Trophoblast cell (in vitro differentiated cells and primary cell): ENCODE results near the gene SETD9.

ENCODE experiments used
- DNase-seq, 2 donors: peaks; one replicate each; pipeline ENCODE4 v3.0.0-alpha.2; 2016
- H2AFZ ChIP-seq: 2 replicates; pipeline ENCODE4 v1.6.1; 2013; ENCODE audit warnings: low read length, moderate library complexity, mild to moderate bottlenecking; ENCODE audit not compliant: insufficient read depth, poor library complexity
- H2AK5ac ChIP-seq: 2 replicates; pipeline ENCODE4 v1.6.1; 2013; ENCODE audit warnings: mild to moderate bottlenecking, low read length
- H2BK120ac ChIP-seq: 2 replicates; pipeline ENCODE4 v1.6.1; 2013; ENCODE audit warnings: low read length, mild to moderate bottlenecking, moderate library complexity; ENCODE audit not compliant: insufficient read depth, poor library complexity
- H2BK12ac ChIP-seq: 2 replicates; pipeline ENCODE4 v1.6.1; 2013; ENCODE audit warnings: mild to moderate bottlenecking, low read length, moderate library complexity
- H2BK5ac ChIP-seq: 2 replicates; pipeline ENCODE4 v1.6.1; 2013; ENCODE audit warnings: low read length, low read depth, moderate library complexity, mild to moderate bottlenecking; ENCODE audit not compliant: poor library complexity
- H3K14ac ChIP-seq: 2 replicates; pipeline ENCODE4 v1.6.1; 2013; ENCODE audit warnings: mild to moderate bottlenecking, low read length
- H3K18ac ChIP-seq: 2 replicates; pipeline ENCODE4 v1.6.1; 2013; ENCODE audit warnings: mild to moderate bottlenecking, low read length
- H3K23ac ChIP-seq: 2 replicates; pipeline ENCODE4 v1.6.1; 2013; ENCODE audit warnings: low read length
- H3K27ac ChIP-seq: 2 replicates; pipeline ENCODE4 v1.5.1; 2013; ENCODE audit warnings: low read depth, mild to moderate bottlenecking, inconsistent platforms, low read length, moderate library complexity
- H3K27me3 ChIP-seq: 2 replicates; pipeline ENCODE4 v1.6.1; 2013; ENCODE audit warnings: inconsistent platforms, mild to moderate bottlenecking, low read length, moderate library complexity; ENCODE audit not compliant: insufficient read depth
- H3K36me3 ChIP-seq, 2 experiments: 1 replicate in 1 of 2; 2 replicates in 1 of 2; pipeline ENCODE4 v1.6.1; 2013; ENCODE audit warnings: low read length in 2 of 2, mild to moderate bottlenecking in 2 of 2, moderate library complexity in 1 of 2; ENCODE audit not compliant: insufficient read depth in 2 of 2, control insufficient read depth in 1 of 2
- H3K4ac ChIP-seq: 2 replicates; pipeline ENCODE4 v1.6.1; 2013; ENCODE audit warnings: low read depth, mild to moderate bottlenecking, low read length, moderate library complexity
- H3K4me1 ChIP-seq, 2 experiments: 1 replicate in 1 of 2; 2 replicates in 1 of 2; pipeline ENCODE4 v1.6.1; 2013; ENCODE audit warnings: low read length in 2 of 2, mild to moderate bottlenecking in 2 of 2, moderate library complexity in 1 of 2; ENCODE audit not compliant: insufficient read depth in 2 of 2, control insufficient read depth in 1 of 2
- H3K4me2 ChIP-seq: 2 replicates; pipeline ENCODE4 v1.6.1; 2013; ENCODE audit warnings: inconsistent platforms, mild to moderate bottlenecking, low read length, moderate library complexity
- H3K4me3 ChIP-seq: 2 replicates; pipeline ENCODE4 v1.5.1; 2013; ENCODE audit warnings: mild to moderate bottlenecking, low read depth, low read length, inconsistent platforms
- H3K79me1 ChIP-seq: one replicate; pipeline ENCODE4 v1.6.1; 2013; ENCODE audit warnings: low read length
- H3K79me2 ChIP-seq: 2 replicates; pipeline ENCODE4 v1.6.1; 2013; ENCODE audit warnings: low read length, mild to moderate bottlenecking; ENCODE audit not compliant: control insufficient read depth, insufficient read depth, poor library complexity
- H3K9ac ChIP-seq: 2 replicates; pipeline ENCODE4 v1.6.1; 2013; ENCODE audit warnings: mild to moderate bottlenecking, low read length
- H3K9me3 ChIP-seq: 2 replicates; pipeline ENCODE4 v1.6.1; 2013; ENCODE audit warnings: low read depth, mild to moderate bottlenecking, control low read depth, inconsistent platforms, low read length; ENCODE audit not compliant: insufficient read depth
- H4K12ac ChIP-seq: 2 replicates; pipeline ENCODE4 v1.6.1; 2013; ENCODE audit warnings: low read depth, mild to moderate bottlenecking, low read length, moderate library complexity
- H4K8ac ChIP-seq: 2 replicates; pipeline ENCODE4 v1.6.1; 2013; ENCODE audit warnings: low read depth, mild to moderate bottlenecking, low read length, moderate library complexity
- H4K91ac ChIP-seq: one replicate; pipeline ENCODE4 v1.6.1; 2013; ENCODE audit warnings: low read depth, mild to moderate bottlenecking, low read length, moderate library complexity
- WGBS: extraction: QIAGEN DNeasy Blood & Tissue Kit; methylation state at CpG from one replicate; pipeline ENCODE4 v1.1.7; 2013; ENCODE audit warnings: missing lambda C conversion rate; ENCODE audit not compliant: insufficient read length, insufficient coverage; ENCODE audit errors: extremely low coverage; 5-methylcytosine and 5-hydroxymethylcytosine counted together

Gene SETD9

DNA sequence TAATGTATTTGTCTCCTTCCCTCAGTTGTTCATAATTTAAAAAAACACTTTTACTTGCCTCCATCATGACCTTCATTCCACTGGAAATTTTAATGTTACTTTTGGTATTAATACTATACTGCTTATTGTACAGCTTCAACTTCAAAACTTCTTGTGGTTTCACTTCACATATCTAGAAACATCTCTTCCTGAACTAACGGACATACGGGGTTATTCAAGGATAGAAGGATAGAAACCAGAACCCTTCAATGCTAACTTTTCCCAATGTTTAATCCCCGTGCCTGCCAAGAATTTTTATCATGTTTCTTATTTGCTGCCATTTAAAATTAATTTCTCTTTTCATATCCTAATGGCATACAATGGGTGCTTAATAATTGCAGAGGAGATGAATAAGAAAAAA, 36.3 kb upstream of the SETD9 start:
- Histone ChIP-seq H3K79me2 (no peaks in the 10 kb centered on the region), H3K36me3 (peaks cover 9 to 11% of the 10 kb centered on the region in 2 experiments), H3K27ac (no peak overlapping the region), H3K79me1 (no peaks in the 10 kb centered on the region), H3K27me3 (no peaks in the 10 kb centered on the region), H2AK5ac (no peak overlapping the region), H3K9me3 (no peaks in the 10 kb centered on the region), H2BK120ac (no peak overlapping the region), H3K9ac (no peak overlapping the region), H3K23ac (no peak overlapping the region), H2BK5ac (no peak overlapping the region), H3K18ac (no peak overlapping the region), H3K4me3 (no peak overlapping the region), H2BK12ac (no peak overlapping the region), H3K14ac (no peak overlapping the region), H4K91ac (no peak overlapping the region), H4K8ac (no peak overlapping the region), H3K4me2 (no peak overlapping the region), H4K12ac (no peak overlapping the region), H3K4me1 (no peaks in the 10 kb centered on the region), H2AFZ (no peak overlapping the region), H3K4ac (no peak overlapping the region)
- no peak for DNase-seq
- no CpG with 5 or more reads among the region's 3 CpGs for WGBS

DNA sequence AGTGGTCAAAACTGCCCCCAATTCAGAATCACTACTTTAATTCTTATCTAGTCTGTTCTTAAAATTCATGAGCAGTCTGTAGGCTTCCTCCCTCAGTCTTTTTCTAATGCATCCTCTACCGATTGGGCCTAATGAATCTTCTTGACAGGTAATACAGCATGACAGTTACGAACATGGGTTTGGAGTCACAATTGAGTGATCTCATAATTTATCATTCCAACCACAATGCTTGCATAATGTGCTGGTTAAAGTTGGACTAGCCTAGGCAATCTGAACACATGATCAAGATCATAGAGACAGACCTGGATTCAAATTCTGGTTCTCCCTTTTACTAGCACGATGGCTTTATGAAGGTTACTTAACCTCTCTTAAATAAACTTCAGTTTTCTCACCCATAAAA, 33.1 kb upstream of the SETD9 start:
- no peak overlapping the region for H3K4ac ChIP-seq
- WGBS: no CpG with 5 or more reads among the region's 3 CpGs
- H3K14ac ChIP-seq: no peak overlapping the region
- H3K4me1 ChIP-seq: no peaks in the 10 kb centered on the region
- no peak overlapping the region for H4K91ac ChIP-seq
- H3K9me3 ChIP-seq: no peaks in the 10 kb centered on the region
- H3K36me3 ChIP-seq: peaks cover 6 to 18% of the 10 kb centered on the region in 2 experiments
- no peak overlapping the region for H3K4me2 ChIP-seq
- H2AK5ac ChIP-seq: no peak overlapping the region
- no peaks in the 10 kb centered on the region for H3K79me1 ChIP-seq
- no peak overlapping the region for H2BK5ac ChIP-seq
- H2AFZ ChIP-seq: no peak overlapping the region
- no peaks in the 10 kb centered on the region for H3K79me2 ChIP-seq
- H4K12ac ChIP-seq: no peak overlapping the region
- no peaks in the 10 kb centered on the region for H3K27me3 ChIP-seq
- H3K27ac ChIP-seq: no peak overlapping the region
- no peak overlapping the region for H2BK12ac ChIP-seq
- H4K8ac ChIP-seq: no peak overlapping the region
- H3K9ac ChIP-seq: no peak overlapping the region
- DNase-seq: no peak
- no peak overlapping the region for H3K23ac ChIP-seq
- H3K18ac ChIP-seq: no peak overlapping the region
- H3K4me3 ChIP-seq: no peak overlapping the region
- no peak overlapping the region for H2BK120ac ChIP-seq

DNA sequence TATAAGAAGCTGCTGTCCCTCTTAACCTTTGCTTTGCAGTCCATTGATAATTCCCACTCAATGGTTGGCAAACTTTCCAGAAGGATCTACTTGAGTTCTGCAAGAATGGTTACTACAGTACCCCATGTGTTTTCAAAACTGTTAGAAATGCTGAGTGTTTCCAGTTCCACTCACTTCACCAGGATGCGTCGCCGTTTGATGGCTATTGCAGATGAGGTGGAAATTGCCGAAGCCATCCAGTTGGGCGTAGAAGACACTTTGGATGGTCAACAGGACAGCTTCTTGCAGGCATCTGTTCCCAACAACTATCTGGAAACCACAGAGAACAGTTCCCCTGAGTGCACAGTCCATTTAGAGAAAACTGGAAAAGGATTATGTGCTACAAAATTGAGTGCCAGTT, 27.8 kb upstream of the SETD9 start:
- Histone ChIP-seq H2AK5ac (no peak overlapping the region), H3K4me2 (no peak overlapping the region), H3K4ac (no peak overlapping the region), H4K12ac (no peak overlapping the region), H3K4me1 (no peaks in the 10 kb centered on the region), H3K9me3 (no peaks in the 10 kb centered on the region), H3K9ac (no peak overlapping the region), H3K14ac (no peak overlapping the region), H2BK12ac (no peak overlapping the region), H3K79me2 (no peaks in the 10 kb centered on the region), H2BK5ac (no peak overlapping the region), H3K36me3 (peaks cover 10 to 29% of the 10 kb centered on the region in 2 experiments), H3K4me3 (no peak overlapping the region), H4K91ac (no peak overlapping the region), H3K18ac (no peak overlapping the region), H3K27ac (no peak overlapping the region), H3K23ac (no peak overlapping the region), H4K8ac (no peak overlapping the region), H3K27me3 (no peaks in the 10 kb centered on the region), H2AFZ (no peak overlapping the region), H2BK120ac (no peak overlapping the region), H3K79me1 (no peaks in the 10 kb centered on the region)
- WGBS: no CpG with 5 or more reads among the region's 5 CpGs
- DNase-seq: no peak

- Histone ChIP-seq H3K9me3 (no peaks in the 10 kb centered on the region), H3K23ac (no peak overlapping the region), H3K79me2 (no peaks in the 10 kb centered on the region), H3K14ac (no peak overlapping the region), H4K91ac (no peak overlapping the region), H2AFZ (no peak overlapping the region), H4K12ac (no peak overlapping the region), H2BK5ac (no peak overlapping the region), H3K4me2 (no peak overlapping the region), H4K8ac (no peak overlapping the region), H3K18ac (no peak overlapping the region), H3K4ac (no peak overlapping the region), H3K79me1 (no peaks in the 10 kb centered on the region), H2BK12ac (no peak overlapping the region), H2BK120ac (no peak overlapping the region), H3K4me1 (no peaks in the 10 kb centered on the region), H3K4me3 (no peak overlapping the region), H3K9ac (no peak overlapping the region), H3K27ac (no peak overlapping the region), H3K27me3 (no peaks in the 10 kb centered on the region), H3K36me3 (peaks cover 7 to 14% of the 10 kb centered on the region in 2 experiments), H2AK5ac (no peak overlapping the region)
- DNase-seq: no peak
- WGBS: no CpG with 5 or more reads among the region's 5 CpGs
Observed at GRCh38 chr5:56893251-56893951, 16.0 kb upstream of the SETD9 start.
